PC-3 (cell line): ENCODE results near the gene MISP3. TPM values are rescaled to one million over a fixed set of nuclear protein-coding genes. Genes with fewer than 3 reads are reported as not detected.
A peak's percentile ranks its signal among the peaks of the same experiment; 100 is the strongest.

Experiments
- ATAC-seq: fragments of 200-7000 bp; cut with Tn5 transposase; 2 replicates; pipeline ENCODE4 v1.9.1; 2020; ENCODE audit warnings: mild to moderate bottlenecking, moderate library complexity
- BruUV-seq: library from RNA; stranded (reverse); fragments of 400-500 nt; replicated peaks from 2 replicates; lab custom pipeline; 2021; lab: Mats Ljungman, UMichigan
- CTCF ChIA-PET: fragments of 300-600 bp; sonication (Branson Sonifier 250); formaldehyde crosslinking; loops from one replicate; lab custom pipeline; 2022; ENCODE audit warnings: antibody characterized with exemption; lab: Charles Lee
- POLR2A ChIA-PET: fragments of 300-600 bp; sonication (Branson Sonifier 250); formaldehyde crosslinking; loops from one replicate; lab custom pipeline; 2022; ENCODE audit warnings: antibody characterized with exemption; ENCODE audit not compliant: unreplicated experiment; lab: Charles Lee
- DNase-seq: peaks from one replicate; pipeline ENCODE4 v3.0.0-alpha.2; 2015
- H2AFZ ChIP-seq: fragments of 300-600 bp; sonication (generic); 2 replicates; pipeline ENCODE4 v1.6.0; 2016; ENCODE audit warnings: antibody characterized with exemption, low read length
- H3F3A ChIP-seq: fragments of 300-600 bp; sonication (generic); one replicate; pipeline ENCODE4 v1.6.0; 2017; ENCODE audit warnings: antibody characterized with exemption, low read length, control low read depth, mild to moderate bottlenecking; ENCODE audit not compliant: unreplicated experiment
- H3K27ac ChIP-seq: fragments of 300-600 bp; sonication (generic); 2 replicates; pipeline ENCODE4 v1.5.1; 2016; ENCODE audit warnings: mild to moderate bottlenecking, low read length
- H3K27me3 ChIP-seq: fragments of 300-600 bp; sonication (generic); 2 replicates; pipeline ENCODE4 v1.6.1; 2016; ENCODE audit warnings: low read length, mixed read lengths
- H3K36me3 ChIP-seq: fragments of 300-600 bp; sonication (generic); 2 replicates; pipeline ENCODE4 v1.6.1; 2016; ENCODE audit warnings: low read depth, mixed run types, low read length, mixed read lengths
- H3K4me1 ChIP-seq: fragments of 300-600 bp; sonication (generic); 2 replicates; pipeline ENCODE4 v1.5.1; 2016; ENCODE audit warnings: low read length; ENCODE audit not compliant: insufficient read depth
- H3K4me2 ChIP-seq: fragments of 300-600 bp; sonication (generic); 2 replicates; pipeline ENCODE4 v1.6.0; 2016; ENCODE audit warnings: low read length
- H3K4me3 ChIP-seq: fragments of 300-600 bp; sonication (generic); 2 replicates; pipeline ENCODE4 v1.5.1; 2016; ENCODE audit warnings: mild to moderate bottlenecking, low read length, mixed read lengths
- H3K79me2 ChIP-seq: fragments of 300-600 bp; sonication (generic); 2 replicates; pipeline ENCODE4 v1.6.1; 2017; ENCODE audit warnings: low read length, mixed read lengths
- H3K9ac ChIP-seq: fragments of 300-600 bp; sonication (generic); 2 replicates; pipeline ENCODE4 v1.6.0; 2016; ENCODE audit warnings: mild to moderate bottlenecking, low read length
- H3K9me2 ChIP-seq: fragments of 300-600 bp; sonication (generic); replicated peaks from 2 replicates; pipeline ENCODE4 v1.6.1; 2016; ENCODE audit warnings: mixed run types, low read length, mixed read lengths
- H3K9me3 ChIP-seq: fragments of 300-600 bp; sonication (generic); 2 replicates; pipeline ENCODE4 v1.6.1; 2016; ENCODE audit warnings: low read length, mixed read lengths
- H4K20me1 ChIP-seq: fragments of 300-600 bp; sonication (generic); 2 replicates; pipeline ENCODE4 v1.6.1; 2016; ENCODE audit warnings: low read length, mixed read lengths
- EZH2 ChIP-seq: fragments of 300-600 bp; sonication (generic); IDR thresholded peaks from one replicate; pipeline ENCODE4 v1.6.1; 2017; ENCODE audit warnings: antibody characterized with exemption, mild to moderate bottlenecking, low read length; ENCODE audit not compliant: unreplicated experiment
- EZH2phosphoT487 ChIP-seq: fragments of 300-600 bp; sonication (generic); IDR thresholded peaks from 2 replicates; pipeline ENCODE4 v1.6.1; 2018; ENCODE audit warnings: mild to moderate bottlenecking, antibody characterized with exemption, low read length, borderline replicate concordance
- intact Hi-C: fragments of 100-400 bp; cut with micrococcal nuclease; formaldehyde crosslinking; loops from 2 replicates; pipeline ENCODE4 v1.9.0; 2023
- total RNA-seq: library from RNA; depleted of rRNA; stranded (reverse); fragments of >200 nt; gene quantifications from 2 replicates; pipeline ENCODE4 v1.2.3, GENCODE V29; 2014
- TF ChIP-seq, protein P1 (sequence below): fragments of 300-600 bp; sonication (generic); conservative IDR thresholded peaks from 2 replicates; pipeline ENCODE4 v1.5.1; 2017; ENCODE audit warnings: antibody characterized with exemption, low read depth, mild to moderate bottlenecking, low read length

The MISP3 gene
- total RNA-seq, 1 experiment from 2014 or later: 6.1 TPM

DNA sequence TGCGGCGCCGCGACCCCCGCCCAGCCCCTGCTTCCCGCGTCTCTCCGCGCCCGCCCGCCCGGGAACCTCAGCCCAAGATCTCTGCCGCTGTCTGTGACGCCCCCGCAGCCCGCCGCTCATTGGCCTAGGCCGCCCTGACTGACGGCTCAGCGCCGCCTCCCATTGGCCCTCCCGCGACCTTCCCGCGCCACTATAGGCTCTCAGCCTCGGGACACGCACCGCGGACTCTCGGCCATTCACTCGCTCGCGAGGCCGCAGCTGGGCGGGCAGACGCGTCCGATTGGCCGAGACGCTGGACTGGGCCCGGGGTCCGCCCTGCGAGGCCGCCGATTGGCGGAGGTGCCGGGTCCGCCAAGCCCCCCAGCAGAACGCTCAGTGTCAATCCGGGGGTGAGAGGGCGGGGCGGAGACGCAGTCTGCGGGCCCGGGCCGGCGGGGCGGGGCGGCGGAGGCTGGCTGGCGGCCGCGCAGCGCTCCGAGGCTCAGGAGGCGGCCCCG is 45.1 kb downstream of the MISP3 start, which contains the start of gene PRKACA:
Gene PRKACA (minus strand): TSS at position 95 of the 497 bp plus-strand sequence. CDS start 215 bp downstream, outside the sequence.
- Histone ChIP-seq H2AFZ (peak within 1 kb of the TSS; percentile 75), H3K9me2 (no peaks in the 10 kb centered on the region), H4K20me1 (no peaks in the 10 kb centered on the region), H3K27me3 (no peaks in the 10 kb centered on the region), H3K79me2 (peaks cover 32% of the 10 kb centered on the region), H3K27ac (peak within 1 kb of the TSS; percentile 30; the same call in 1 of the 2 replicates), H3K4me1 (peaks cover 17% of the 10 kb centered on the region), H3K4me2 (peak within 1 kb of the TSS; percentile 94), H3K9ac (peak within 1 kb of the TSS; percentile 68), H3K9me3 (no peaks in the 10 kb centered on the region), H3F3A (peaks cover 11% of the 10 kb centered on the region), H3K36me3 (peaks cover 6% of the 10 kb centered on the region; the same call in 1 of the 2 replicates), H3K4me3 (peak within 1 kb of the TSS; percentile 78)
- POLR2A ChIA-PET: interaction anchor here (0.6 to 1.0 kb wide), 2 partner anchors 19 to 280 kb away, joined by 3 to 6 read pairs; partner anchors contain the start of gene ASF1B
- no peak for TF ChIP-seq EZH2
- TF ChIP-seq, protein P1, sequence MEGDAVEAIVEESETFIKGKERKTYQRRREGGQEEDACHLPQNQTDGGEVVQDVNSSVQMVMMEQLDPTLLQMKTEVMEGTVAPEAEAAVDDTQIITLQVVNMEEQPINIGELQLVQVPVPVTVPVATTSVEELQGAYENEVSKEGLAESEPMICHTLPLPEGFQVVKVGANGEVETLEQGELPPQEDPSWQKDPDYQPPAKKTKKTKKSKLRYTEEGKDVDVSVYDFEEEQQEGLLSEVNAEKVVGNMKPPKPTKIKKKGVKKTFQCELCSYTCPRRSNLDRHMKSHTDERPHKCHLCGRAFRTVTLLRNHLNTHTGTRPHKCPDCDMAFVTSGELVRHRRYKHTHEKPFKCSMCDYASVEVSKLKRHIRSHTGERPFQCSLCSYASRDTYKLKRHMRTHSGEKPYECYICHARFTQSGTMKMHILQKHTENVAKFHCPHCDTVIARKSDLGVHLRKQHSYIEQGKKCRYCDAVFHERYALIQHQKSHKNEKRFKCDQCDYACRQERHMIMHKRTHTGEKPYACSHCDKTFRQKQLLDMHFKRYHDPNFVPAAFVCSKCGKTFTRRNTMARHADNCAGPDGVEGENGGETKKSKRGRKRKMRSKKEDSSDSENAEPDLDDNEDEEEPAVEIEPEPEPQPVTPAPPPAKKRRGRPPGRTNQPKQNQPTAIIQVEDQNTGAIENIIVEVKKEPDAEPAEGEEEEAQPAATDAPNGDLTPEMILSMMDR: no peak
- no peak for TF ChIP-seq EZH2phosphoT487
- DNase-seq (peak; percentile 99), ATAC-seq (peak; percentile 96)
- CTCF ChIA-PET: interaction anchor here (0.6 to 1.1 kb wide), 2 partner anchors 8 to 19 kb away, joined by 4 to 10 read pairs; partner anchors contain the start of gene ASF1B
- no TSS peak for BruUV-seq
- intact Hi-C loops: no loop called here

DNA sequence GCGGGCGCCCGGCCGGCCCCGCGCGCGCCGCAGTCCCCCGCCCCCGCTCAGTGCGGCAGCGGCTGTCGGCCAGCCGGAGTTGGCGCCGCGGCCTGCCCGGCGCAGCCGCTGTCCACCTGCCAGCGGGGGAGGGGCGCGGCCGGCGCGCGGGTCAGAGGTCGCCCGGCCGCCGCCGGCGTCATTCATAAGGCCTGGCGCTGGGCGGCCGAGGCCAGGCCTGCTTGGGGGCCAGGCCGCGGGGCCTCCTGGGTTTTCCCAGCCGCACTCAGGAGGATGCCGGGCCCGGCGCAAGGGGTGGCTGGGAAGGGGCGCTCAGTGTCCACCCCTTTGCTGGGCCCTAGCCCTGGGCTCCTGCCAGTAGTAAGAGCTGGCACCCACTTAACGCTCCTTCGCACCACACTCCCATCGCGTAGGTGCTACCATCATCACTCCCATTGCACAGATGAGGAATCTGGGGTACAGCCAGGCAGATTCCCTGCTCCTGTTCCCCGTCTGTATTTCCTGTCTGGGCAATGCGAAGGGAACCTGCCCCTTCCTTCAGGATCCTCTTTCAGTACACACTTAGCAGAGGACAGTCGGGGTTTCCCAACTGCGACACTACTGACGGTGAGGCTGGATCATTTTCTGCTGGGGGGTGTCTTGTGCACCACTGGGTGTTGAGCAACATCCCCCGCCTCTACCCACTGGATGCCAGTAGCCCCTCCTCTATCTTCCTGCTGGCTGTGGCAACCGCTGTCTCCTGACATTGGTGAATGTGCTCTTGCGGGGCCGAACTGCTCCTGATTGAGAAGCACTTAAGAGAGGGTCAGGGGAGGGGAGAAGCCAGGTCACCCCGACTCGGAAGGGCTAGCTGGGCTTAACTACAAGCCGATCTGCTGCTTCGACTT is 45.8 kb downstream of the MISP3 start:
- Histone ChIP-seq H3K4me1 (peaks cover 17% of the 10 kb centered on the region), H3K36me3 (peaks cover 10% of the 10 kb centered on the region; the same call in 1 of the 2 replicates), H4K20me1 (no peaks in the 10 kb centered on the region), H3K9me2 (no peaks in the 10 kb centered on the region), H3K4me3 (peak overlapping the region; percentile 70), H3K4me2 (peak overlapping the region; percentile 94), H3K27me3 (no peaks in the 10 kb centered on the region), H3K79me2 (peaks cover 29% of the 10 kb centered on the region), H3K9me3 (no peaks in the 10 kb centered on the region), H3K27ac (peak overlapping the region; percentile 30; the same call in 1 of the 2 replicates), H3K9ac (peak overlapping the region; percentile 68), H3F3A (peaks cover 11% of the 10 kb centered on the region), H2AFZ (peak overlapping the region; percentile 75)
- ChIA-PET CTCF (interaction anchor here (0.6 to 1.1 kb wide), 2 partner anchors 7 to 18 kb away, joined by 4 to 10 read pairs; partner anchors contain the start of gene ASF1B), POLR2A (interaction anchor here (0.5 to 1.0 kb wide), 2 partner anchors 17 to 18 kb away, joined by 6 to 9 read pairs; partner anchors contain the start of gene ASF1B)
- TF ChIP-seq EZH2phosphoT487: no peak
- no peak for TF ChIP-seq EZH2
- TF ChIP-seq, protein P1: no peak
- DNase-seq (no peak), ATAC-seq (no peak; the same call in 1 of the 2 replicates)
- intact Hi-C loops: no loop called here
- TSS peak; percentile 72 for BruUV-seq
